IMR-90 (cell line): Measurements from ENCODE around the gene KIF25. TPM values are rescaled to one million over a fixed set of nuclear protein-coding genes. Genes with fewer than 3 reads are reported as not detected.

Experiments
- ATAC-seq: fragments of 200-7000 bp; cut with Tn5 transposase; 2 replicates; pipeline ENCODE4 v1.9.1; 2020; ENCODE audit warnings: low read depth, mild to moderate bottlenecking, moderate library complexity
- BruUV-seq: library from RNA; stranded (reverse); fragments of 400-500 nt; replicated peaks from 2 replicates; lab custom pipeline; 2021; lab: Mats Ljungman, UMichigan
- CTCF ChIA-PET: fragments of 300-600 bp; formaldehyde crosslinking; extraction: SDS; loops from one replicate; lab custom pipeline; 2021; ENCODE audit warnings: antibody characterized with exemption; lab: Yijun Ruan, JAX
- POLR2A ChIA-PET: fragments of 300-600 bp; sonication (Branson Sonifier 250); formaldehyde crosslinking; loops from one replicate; lab custom pipeline; 2022; ENCODE audit warnings: antibody characterized with exemption; ENCODE audit not compliant: unreplicated experiment; lab: Charles Lee
- DNase-seq: peaks from one replicate; pipeline ENCODE4 v3.0.0; 2013
- H2AFZ ChIP-seq: replicated peaks from 2 replicates; pipeline ENCODE3; 2013; ENCODE audit warnings: low read length, mild to moderate bottlenecking; ENCODE audit not compliant: poor library complexity
- H2AK5ac ChIP-seq: 2 replicates; pipeline ENCODE4 v1.6.1; 2013; ENCODE audit warnings: low read depth, low read length, inconsistent platforms
- H2AK9ac ChIP-seq: replicated peaks from 2 replicates; pipeline ENCODE3; 2013; ENCODE audit warnings: mild to moderate bottlenecking, low read depth, low read length, moderate library complexity; ENCODE audit not compliant: poor library complexity
- H2BK120ac ChIP-seq: 2 replicates; pipeline ENCODE4 v1.6.1; 2013; ENCODE audit warnings: low read depth, low read length, inconsistent platforms
- H2BK15ac ChIP-seq: 3 replicates; pipeline ENCODE4 v1.6.1; 2013; ENCODE audit warnings: low read depth, low read length, inconsistent platforms
- H2BK20ac ChIP-seq: 2 replicates; pipeline ENCODE4 v1.6.1; 2013; ENCODE audit warnings: low read depth, mild to moderate bottlenecking, inconsistent platforms, low read length, moderate library complexity
- H2BK5ac ChIP-seq: 2 replicates; pipeline ENCODE4 v1.6.1; 2013; ENCODE audit warnings: mild to moderate bottlenecking, low read depth, low read length, inconsistent platforms; ENCODE audit not compliant: poor library complexity, severe bottlenecking
- H3K14ac ChIP-seq: replicated peaks from 2 replicates; pipeline ENCODE4 v1.6.1; 2013; ENCODE audit warnings: low read depth, low read length, inconsistent platforms
- H3K18ac ChIP-seq: 2 replicates; pipeline ENCODE4 v1.6.1; 2013; ENCODE audit warnings: low read depth, low read length, control low read depth
- H3K23ac ChIP-seq: 2 replicates; pipeline ENCODE4 v1.6.1; 2013; ENCODE audit warnings: low read depth, low read length, inconsistent platforms
- H3K27ac ChIP-seq: 2 replicates; pipeline ENCODE4 v1.5.1; 2013; ENCODE audit warnings: mild to moderate bottlenecking, control low read depth, low read length; ENCODE audit not compliant: insufficient read depth
- H3K27me3 ChIP-seq: 2 replicates; pipeline ENCODE4 v1.6.1; 2013; ENCODE audit warnings: low read length; ENCODE audit not compliant: control insufficient read depth, insufficient read depth
- H3K36me3 ChIP-seq: 2 replicates; pipeline ENCODE4 v1.6.1; 2013; ENCODE audit warnings: low read length, mixed read lengths; ENCODE audit not compliant: control insufficient read depth, insufficient read depth
- H3K4ac ChIP-seq: 2 replicates; pipeline ENCODE4 v1.6.1; 2013; ENCODE audit warnings: low read depth, low read length, inconsistent platforms
- H3K4me1 ChIP-seq: 2 replicates; pipeline ENCODE4 v1.6.1; 2013; ENCODE audit warnings: low read length, mixed read lengths; ENCODE audit not compliant: control insufficient read depth, insufficient read depth
- H3K4me2 ChIP-seq: 2 replicates; pipeline ENCODE4 v1.6.1; 2013; ENCODE audit warnings: low read depth, mild to moderate bottlenecking, control low read depth, low read length, moderate library complexity
- H3K4me3 ChIP-seq: 2 replicates; pipeline ENCODE4 v1.5.1; 2013; ENCODE audit warnings: low read depth, mild to moderate bottlenecking, control low read depth, low read length, moderate library complexity; ENCODE audit not compliant: insufficient read depth
- H3K56ac ChIP-seq: 2 replicates; pipeline ENCODE4 v1.6.1; 2013; ENCODE audit warnings: low read length, inconsistent platforms; ENCODE audit not compliant: insufficient read depth; ENCODE audit errors: extremely low read depth
- H3K79me1 ChIP-seq, 2 experiments: 2 replicates each; pipeline ENCODE4 v1.6.1; 2013; ENCODE audit warnings: low read length in 2 of 2, inconsistent platforms in 1 of 2, low read depth in 1 of 2
- H3K9ac ChIP-seq: 2 replicates; pipeline ENCODE4 v1.6.1; 2013; ENCODE audit warnings: low read depth, low read length, control low read depth
- H3K9me1 ChIP-seq: 2 replicates; pipeline ENCODE4 v1.6.1; 2013; ENCODE audit warnings: low read length, inconsistent platforms; ENCODE audit not compliant: insufficient read depth
- H3K9me3 ChIP-seq: 2 replicates; pipeline ENCODE4 v1.6.1; 2013; ENCODE audit warnings: low read length; ENCODE audit not compliant: control insufficient read depth, insufficient read depth
- H4K20me1 ChIP-seq: 2 replicates; pipeline ENCODE4 v1.6.1; 2013; ENCODE audit warnings: low read length, inconsistent platforms; ENCODE audit not compliant: insufficient read depth
- H4K5ac ChIP-seq: 2 replicates; pipeline ENCODE4 v1.6.1; 2013; ENCODE audit warnings: mild to moderate bottlenecking, low read depth, low read length, control low read depth
- H4K8ac ChIP-seq, 2 experiments: 2 replicates each; pipeline ENCODE4 v1.6.1; 2013; ENCODE audit warnings: low read depth in 2 of 2, low read length in 2 of 2, control low read depth in 1 of 2, inconsistent platforms in 1 of 2
- H4K91ac ChIP-seq: 2 replicates; pipeline ENCODE4 v1.6.1; 2013; ENCODE audit warnings: low read depth, low read length, inconsistent platforms; ENCODE audit not compliant: insufficient read depth
- CEBPB ChIP-seq: IDR thresholded peaks from 2 replicates; pipeline ENCODE4 v1.6.1; 2012; ENCODE audit warnings: low read depth, low read length, improper control_type of control experiment
- MAZ ChIP-seq: IDR thresholded peaks from 2 replicates; pipeline ENCODE4 v1.6.1; 2012; ENCODE audit warnings: low read depth, mild to moderate bottlenecking, low read length, improper control_type of control experiment, moderate library complexity, borderline replicate concordance
- WGBS, 2 experiments: methylation state at CpG; one replicate each; pipeline versions ENCODE4 v1.1.5 to v1.1.7; 2013; ENCODE audit warnings: missing lambda C conversion rate in 2 of 2; ENCODE audit not compliant: insufficient read length in 1 of 2; ENCODE audit errors: extremely low coverage in 2 of 2; 5-methylcytosine and 5-hydroxymethylcytosine counted together
- dilution Hi-C: fragments of 300-500 bp; cut with HindIII; formaldehyde crosslinking; loops from one replicate; pipeline ENCODE4 v1.14.3; 2018; ENCODE audit warnings: low sequenced_read_pairs; ENCODE audit not compliant: unreplicated experiment
- in situ Hi-C: fragments of 300-500 bp; cut with MboI; formaldehyde crosslinking; loops from 3 replicates; pipeline ENCODE4 v1.14.3; 2019; ENCODE audit warnings: low sequenced_read_pairs, inconsistent platforms, mixed read lengths
- intact Hi-C: fragments of 100-400 bp; cut with micrococcal nuclease; formaldehyde crosslinking; loops from 2 replicates; pipeline ENCODE4 v1.10.0; 2022
- polyA plus RNA-seq, 3 experiments: library from polyadenylated mRNA; depleted of rRNA; stranded (reverse); fragments of >200 nt; gene quantifications; 2 replicates each; pipeline ENCODE4 v1.2.3, GENCODE V29; 2012; ENCODE audit warnings: low replicate concordance in 1 of 3
- total RNA-seq: library from RNA; depleted of rRNA; stranded (reverse); fragments of >200 nt; gene quantifications from 2 replicates; pipeline ENCODE4 v1.2.3, GENCODE V29; 2012

The KIF25 gene
- total and polyA plus RNA-seq, 2 of the 4 experiments (the other 2 are of a cell fraction) = not detected

DNA sequence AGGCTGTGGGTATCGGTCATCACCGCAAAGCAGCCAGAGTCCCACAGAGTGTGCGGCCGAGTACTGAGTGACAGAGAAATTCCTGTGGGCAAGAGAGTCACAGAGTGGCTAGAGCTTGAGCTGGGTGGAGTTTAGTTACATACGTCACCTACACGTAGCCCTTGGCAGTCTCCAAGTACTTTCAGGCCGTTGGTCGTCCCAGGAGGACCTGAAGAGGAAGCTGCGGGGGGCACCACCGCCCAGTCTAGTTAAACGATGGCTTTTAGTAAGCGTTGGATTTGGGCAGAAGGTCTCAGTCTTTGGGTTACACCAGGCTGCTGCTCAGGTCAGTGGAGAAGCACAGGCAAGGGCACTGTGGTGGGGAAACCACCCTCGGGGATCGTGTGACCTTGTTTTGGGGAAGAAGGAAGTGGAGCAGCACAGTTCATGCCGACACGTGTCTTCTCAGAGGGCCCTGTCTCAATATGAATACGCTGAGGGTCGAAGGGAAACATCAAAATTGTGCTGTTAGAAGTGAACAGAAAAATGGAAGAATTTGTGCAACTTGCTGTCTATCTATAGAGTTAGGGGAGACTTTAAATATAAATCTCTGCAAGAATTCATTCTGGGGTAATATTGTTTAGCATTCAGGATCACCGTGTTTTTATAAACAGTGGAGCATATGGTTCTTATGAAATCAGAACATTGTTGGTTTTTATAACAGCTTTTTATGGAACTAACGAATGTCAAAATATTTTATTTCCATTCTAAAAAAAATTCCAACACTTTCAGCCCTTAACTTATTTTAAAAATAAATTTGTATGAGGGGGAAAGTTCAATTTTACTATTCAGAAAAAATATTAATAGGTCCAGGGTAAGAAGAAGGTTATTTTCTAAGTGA, 28.6 kb downstream of the KIF25 start (continued):
- no peak for TF ChIP-seq CEBPB

DNA sequence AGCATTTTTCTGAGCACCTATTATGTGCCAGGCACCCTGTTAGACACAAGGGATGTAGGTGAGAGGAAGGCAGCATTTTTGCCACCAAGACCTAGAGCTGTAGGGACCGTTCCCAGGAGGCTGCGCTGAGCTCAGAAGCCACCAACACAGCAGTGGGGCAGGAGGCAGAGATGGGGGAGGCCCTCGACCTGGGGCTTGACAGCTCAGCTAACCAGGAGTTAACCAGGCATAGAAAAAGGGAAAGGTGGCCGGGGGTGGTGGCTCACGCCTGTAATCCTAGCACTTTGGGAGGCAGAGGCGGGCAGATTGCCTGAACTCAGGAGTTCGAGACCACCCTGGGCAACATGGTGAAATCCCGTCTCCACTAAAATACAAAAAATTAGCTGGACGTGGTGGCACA, 29.5 kb downstream of the KIF25 start:
- no peak overlapping the region for H4K91ac ChIP-seq
- H2AFZ ChIP-seq = no peak overlapping the region
- no peak overlapping the region for H3K4me3 ChIP-seq
- dilution Hi-C loops (no loop called here), in situ Hi-C loops (no loop called here), intact Hi-C loops (no loop called here)
- CTCF ChIA-PET = no interaction called here
- no peak overlapping the region for H2AK5ac ChIP-seq
- H3K27ac ChIP-seq = no peak overlapping the region
- no peak overlapping the region for H3K18ac ChIP-seq
- H3K56ac ChIP-seq = no peak overlapping the region
- 100% methylated on average over 2 of the region's 9 CpGs; no CpG with 5 or more reads in 1 of the 2 experiments for WGBS, 2 experiments
- no peak overlapping the region for H2BK120ac ChIP-seq
- H3K14ac ChIP-seq = no peak overlapping the region
- H3K4me2 ChIP-seq = no peak overlapping the region
- H3K4ac ChIP-seq = no peak overlapping the region
- no peak overlapping the region for H2BK20ac ChIP-seq
- H3K9me1 ChIP-seq = peaks cover 11% of the 10 kb centered on the region
- no peak overlapping the region for H3K23ac ChIP-seq
- H3K27me3 ChIP-seq = peaks cover 2% of the 10 kb centered on the region; the same call in 1 of the 2 replicates
- H2BK5ac ChIP-seq = no peak overlapping the region
- no TSS peak for BruUV-seq
- POLR2A ChIA-PET = no interaction called here
- no peaks in the 10 kb centered on the region for H4K20me1 ChIP-seq
- H3K4me1 ChIP-seq = peaks cover 12% of the 10 kb centered on the region
- no peak for ATAC-seq
- DNase-seq = no peak
- no peak overlapping the region for H4K5ac ChIP-seq
- no peaks in the 10 kb centered on the region for H3K79me1 ChIP-seq
- H2AK9ac ChIP-seq = no peak overlapping the region
- no peak for TF ChIP-seq MAZ
- no peaks in the 10 kb centered on the region for H3K36me3 ChIP-seq
- no peak overlapping the region for H3K9ac ChIP-seq
- H4K8ac ChIP-seq = no peak overlapping the region
- H2BK15ac ChIP-seq = no peak overlapping the region
- H3K9me3 ChIP-seq = no peaks in the 10 kb centered on the region
